Activated naive CD8-positive, alpha-beta T cell treated with anti-CD3 and anti-CD28 coated beads, Interleukin-2, amount 50 U/mL, for 24 hours (primary cell): ENCODE data around the gene GPR21.

Experiments
- ATAC-seq: fragments of 150-1000 bp; cut with Tn5 transposase; one replicate; pipeline ENCODE4 v1.10.0; 2021
- DNase-seq: peaks from one replicate; pipeline ENCODE4 v3.0.0; 2021
- H3K27ac Mint-ChIP-seq: one replicate; pipeline ENCODE4 v1.8.0; 2021; ENCODE audit warnings: mild to moderate bottlenecking, mixed read lengths
- H3K27me3 Mint-ChIP-seq: one replicate; pipeline ENCODE4 v1.8.0; 2021; ENCODE audit warnings: mixed read lengths
- H3K36me3 Mint-ChIP-seq: one replicate; pipeline ENCODE4 v1.8.0; 2021; ENCODE audit warnings: low read depth, mixed read lengths
- H3K4me1 Mint-ChIP-seq: one replicate; pipeline ENCODE4 v1.8.0; 2021; ENCODE audit warnings: mixed read lengths
- H3K4me3 Mint-ChIP-seq: one replicate; pipeline ENCODE4 v1.8.0; 2021; ENCODE audit warnings: mild to moderate bottlenecking, moderate library complexity, mixed read lengths
- H3K9me3 Mint-ChIP-seq: one replicate; pipeline ENCODE4 v1.8.0; 2021; ENCODE audit warnings: mixed read lengths

The GPR21 gene, protein sequence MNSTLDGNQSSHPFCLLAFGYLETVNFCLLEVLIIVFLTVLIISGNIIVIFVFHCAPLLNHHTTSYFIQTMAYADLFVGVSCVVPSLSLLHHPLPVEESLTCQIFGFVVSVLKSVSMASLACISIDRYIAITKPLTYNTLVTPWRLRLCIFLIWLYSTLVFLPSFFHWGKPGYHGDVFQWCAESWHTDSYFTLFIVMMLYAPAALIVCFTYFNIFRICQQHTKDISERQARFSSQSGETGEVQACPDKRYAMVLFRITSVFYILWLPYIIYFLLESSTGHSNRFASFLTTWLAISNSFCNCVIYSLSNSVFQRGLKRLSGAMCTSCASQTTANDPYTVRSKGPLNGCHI

GRCh38 chr9:123033352-123033751 is at the start of gene GPR21:
Gene GPR21, plus strand, starts transcription at chr9:123033667. Its CDS starts 900 bp downstream, at chr9:123034567.
- ATAC-seq (no peak), DNase-seq (no peak)
- H3K27me3 Mint-ChIP-seq, result no peaks in the 10 kb centered on the region
- H3K27ac Mint-ChIP-seq, result no peak within 1 kb of the TSS
- H3K4me1 Mint-ChIP-seq, result peaks cover 24% of the 10 kb centered on the region
- no peaks in the 10 kb centered on the region for H3K9me3 Mint-ChIP-seq
- H3K4me3 Mint-ChIP-seq, result no peak within 1 kb of the TSS
- H3K36me3 Mint-ChIP-seq, result peaks cover 11% of the 10 kb centered on the region

GRCh38 chr9:122986010-122986409 is 47.5 kb upstream of the GPR21 start:
- no peaks in the 10 kb centered on the region for H3K9me3 Mint-ChIP-seq
- H3K27me3 Mint-ChIP-seq, result no peaks in the 10 kb centered on the region
- no peaks in the 10 kb centered on the region for H3K4me1 Mint-ChIP-seq
- H3K36me3 Mint-ChIP-seq, result peaks cover 4% of the 10 kb centered on the region
- ATAC-seq (no peak), DNase-seq (no peak)
- no peak overlapping the region for H3K4me3 Mint-ChIP-seq
- H3K27ac Mint-ChIP-seq, result no peak overlapping the region

DNA sequence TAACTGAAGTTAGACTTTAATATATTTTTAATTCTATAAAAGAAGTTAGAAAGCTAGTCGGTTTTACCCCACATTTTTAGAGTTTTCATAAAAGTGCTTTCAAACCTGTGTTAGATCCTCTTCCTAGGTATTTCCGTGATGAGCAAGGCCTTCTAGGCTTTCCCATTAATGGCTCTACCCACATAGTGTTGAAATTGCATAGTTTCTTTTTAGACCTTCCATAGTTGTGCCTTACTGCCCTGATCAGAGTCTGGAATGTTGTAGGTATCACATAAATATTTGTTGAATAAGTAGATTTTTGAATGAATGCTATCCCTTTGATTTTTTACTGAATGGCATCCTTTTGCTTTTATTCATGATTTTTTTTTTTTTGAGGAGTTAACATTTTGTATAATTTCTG is 45.3 kb upstream of the GPR21 start:
- Mint-ChIP-seq H3K27me3 (no peaks in the 10 kb centered on the region), H3K4me1 (peaks cover 3% of the 10 kb centered on the region), H3K4me3 (no peak overlapping the region), H3K9me3 (no peaks in the 10 kb centered on the region), H3K27ac (no peak overlapping the region), H3K36me3 (peaks cover 4% of the 10 kb centered on the region)
- ATAC-seq, result no peak
- DNase-seq, result no peak

DNA sequence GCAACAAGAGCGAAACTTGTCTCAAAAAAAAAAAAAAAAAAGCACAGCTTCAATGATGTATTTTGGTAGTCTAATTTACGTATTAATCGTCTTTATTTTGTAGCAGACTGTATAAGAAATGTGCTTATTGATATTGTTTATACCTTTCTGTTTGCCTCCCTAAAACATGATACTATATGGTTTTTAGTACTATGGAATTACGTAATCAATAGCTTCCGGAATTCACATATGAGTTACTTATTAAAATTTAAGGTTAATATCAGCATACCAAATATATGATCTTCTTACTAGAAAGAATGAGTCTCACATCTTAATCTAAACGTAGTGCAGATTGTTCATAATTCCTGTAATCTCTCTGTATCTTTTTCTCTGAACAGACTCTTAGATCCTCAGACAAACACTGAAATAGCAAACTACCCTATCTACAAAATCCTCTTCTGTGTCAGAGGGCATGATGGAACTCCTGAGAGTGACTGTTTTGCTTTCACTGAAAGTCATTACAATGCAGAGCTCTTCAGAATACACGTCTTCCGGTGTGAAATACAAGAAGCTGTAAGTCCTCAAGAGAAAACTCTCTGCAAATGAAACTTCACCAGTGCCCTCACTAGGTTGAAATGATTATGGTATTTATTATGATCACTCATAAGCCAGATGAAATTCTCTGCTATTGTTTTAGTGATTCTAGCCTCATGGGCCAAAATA is 44.4 kb upstream of the GPR21 start:
- peaks cover 3% of the 10 kb centered on the region for H3K4me1 Mint-ChIP-seq
- H3K27me3 Mint-ChIP-seq, result no peaks in the 10 kb centered on the region
- peak overlapping the region; percentile 10 for H3K27ac Mint-ChIP-seq
- DNase-seq (no peak), ATAC-seq (peak; percentile 23)
- H3K36me3 Mint-ChIP-seq, result peaks cover 4% of the 10 kb centered on the region
- no peaks in the 10 kb centered on the region for H3K9me3 Mint-ChIP-seq
- no peak overlapping the region for H3K4me3 Mint-ChIP-seq

GRCh38 chr9:122991370-122991830 is 42.1 kb upstream of the GPR21 start:
- Mint-ChIP-seq H3K9me3 (no peaks in the 10 kb centered on the region), H3K27me3 (no peaks in the 10 kb centered on the region), H3K4me3 (no peak overlapping the region), H3K4me1 (peaks cover 3% of the 10 kb centered on the region), H3K36me3 (peaks cover 4% of the 10 kb centered on the region), H3K27ac (no peak overlapping the region)
- DNase-seq (peak; percentile 8), ATAC-seq (peak; percentile 94)

GRCh38 chr9:122996586-122996985 is 36.9 kb upstream of the GPR21 start:
- peaks cover 4% of the 10 kb centered on the region for H3K4me1 Mint-ChIP-seq
- no peaks in the 10 kb centered on the region for H3K9me3 Mint-ChIP-seq
- DNase-seq (no peak), ATAC-seq (no peak)
- no peak overlapping the region for H3K27ac Mint-ChIP-seq
- H3K27me3 Mint-ChIP-seq, result no peaks in the 10 kb centered on the region
- no peak overlapping the region for H3K4me3 Mint-ChIP-seq
- peaks cover 23% of the 10 kb centered on the region for H3K36me3 Mint-ChIP-seq

DNA sequence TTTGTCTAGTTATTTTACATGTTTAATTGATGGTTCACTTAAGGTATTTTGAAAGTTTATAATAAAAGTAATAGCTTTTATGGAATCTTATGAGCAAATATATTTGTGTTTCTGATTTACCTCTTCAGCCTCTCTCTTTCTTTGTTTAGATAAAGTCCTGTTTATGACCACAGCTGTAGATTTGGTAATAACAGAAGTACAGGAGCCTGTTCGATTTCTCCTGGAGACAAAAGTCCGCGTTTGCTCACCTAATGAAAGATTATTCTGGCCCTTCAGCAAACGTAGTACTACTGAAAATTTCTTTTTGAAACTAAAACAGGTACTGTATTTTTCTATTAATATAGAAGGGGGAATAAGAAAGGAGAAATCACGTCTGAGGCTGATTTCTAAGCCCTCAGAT is 35.0 kb upstream of the GPR21 start:
- Mint-ChIP-seq H3K27me3 (no peaks in the 10 kb centered on the region), H3K9me3 (no peaks in the 10 kb centered on the region), H3K36me3 (peaks cover 27% of the 10 kb centered on the region), H3K4me3 (no peak overlapping the region), H3K27ac (no peak overlapping the region), H3K4me1 (peaks cover 3% of the 10 kb centered on the region)
- DNase-seq (no peak), ATAC-seq (no peak)

- no peak for ATAC-seq
- DNase-seq, result no peak
- Mint-ChIP-seq H3K27ac (no peak overlapping the region), H3K9me3 (no peaks in the 10 kb centered on the region), H3K27me3 (no peaks in the 10 kb centered on the region), H3K36me3 (peaks cover 28% of the 10 kb centered on the region), H3K4me1 (peaks cover 3% of the 10 kb centered on the region), H3K4me3 (no peak overlapping the region)
Measured at GRCh38 chr9:123000371-123001068, 32.9 kb upstream of the GPR21 start.

DNA sequence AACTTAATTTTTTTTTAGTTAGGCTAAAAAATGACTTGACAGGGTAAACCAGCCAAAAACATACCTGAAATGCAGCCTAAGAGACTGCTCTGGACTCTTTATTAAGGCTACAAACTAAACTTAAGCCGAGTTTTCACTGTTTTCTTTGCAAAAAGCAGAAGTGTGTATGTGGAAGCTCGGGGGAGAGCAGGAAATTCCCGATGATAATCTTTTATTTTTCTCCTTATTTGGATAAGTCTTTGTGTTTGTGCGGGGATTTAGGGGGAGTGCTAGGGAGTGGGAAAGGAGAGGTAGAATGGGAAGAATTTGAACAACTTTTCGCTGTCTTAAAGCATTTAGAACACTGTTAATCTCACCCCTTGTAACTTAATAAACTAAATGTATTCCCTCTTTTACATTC is 30.7 kb upstream of the GPR21 start:
- ATAC-seq (no peak), DNase-seq (no peak)
- peaks cover 23% of the 10 kb centered on the region for H3K36me3 Mint-ChIP-seq
- no peaks in the 10 kb centered on the region for H3K27me3 Mint-ChIP-seq
- H3K4me1 Mint-ChIP-seq, result peaks cover 3% of the 10 kb centered on the region
- H3K4me3 Mint-ChIP-seq, result no peak overlapping the region
- no peak overlapping the region for H3K27ac Mint-ChIP-seq
- H3K9me3 Mint-ChIP-seq, result no peaks in the 10 kb centered on the region

GRCh38 chr9:123003466-123003865 is 30.0 kb upstream of the GPR21 start:
- Mint-ChIP-seq H3K36me3 (peaks cover 21% of the 10 kb centered on the region), H3K27ac (no peak overlapping the region), H3K27me3 (no peaks in the 10 kb centered on the region), H3K4me1 (peaks cover 3% of the 10 kb centered on the region), H3K9me3 (no peaks in the 10 kb centered on the region), H3K4me3 (no peak overlapping the region)
- no peak for DNase-seq
- ATAC-seq, result no peak

DNA sequence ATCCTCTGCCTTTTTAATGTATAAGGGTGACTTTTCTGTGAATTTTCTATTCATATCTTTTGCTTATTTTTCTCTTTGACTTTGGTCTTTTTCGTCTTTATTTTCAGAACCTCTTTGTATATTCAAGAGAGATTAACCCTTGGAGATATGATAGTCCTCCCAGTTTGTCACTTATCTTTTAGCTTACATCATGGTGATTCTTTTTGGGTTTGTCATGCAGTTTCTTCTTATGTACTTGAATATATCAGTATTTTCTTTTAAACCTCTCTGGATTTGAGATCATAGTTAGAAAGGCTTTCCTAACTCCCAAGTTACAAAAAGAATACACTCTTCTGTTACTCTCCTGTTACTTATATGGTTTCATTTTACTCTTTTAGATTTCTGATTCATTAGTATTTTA is 27.5 kb upstream of the GPR21 start:
- Mint-ChIP-seq H3K4me1 (no peaks in the 10 kb centered on the region), H3K4me3 (no peak overlapping the region), H3K27me3 (no peaks in the 10 kb centered on the region), H3K9me3 (no peaks in the 10 kb centered on the region), H3K36me3 (peaks cover 10% of the 10 kb centered on the region), H3K27ac (no peak overlapping the region)
- no peak for DNase-seq
- no peak for ATAC-seq

- no peaks in the 10 kb centered on the region for H3K27me3 Mint-ChIP-seq
- H3K27ac Mint-ChIP-seq, result no peak overlapping the region
- no peaks in the 10 kb centered on the region for H3K4me1 Mint-ChIP-seq
- DNase-seq (no peak), ATAC-seq (no peak)
- no peak overlapping the region for H3K4me3 Mint-ChIP-seq
- peaks cover 16% of the 10 kb centered on the region for H3K36me3 Mint-ChIP-seq
- H3K9me3 Mint-ChIP-seq, result no peaks in the 10 kb centered on the region
Measured at GRCh38 chr9:123007269-123007668, 26.2 kb upstream of the GPR21 start.

DNA sequence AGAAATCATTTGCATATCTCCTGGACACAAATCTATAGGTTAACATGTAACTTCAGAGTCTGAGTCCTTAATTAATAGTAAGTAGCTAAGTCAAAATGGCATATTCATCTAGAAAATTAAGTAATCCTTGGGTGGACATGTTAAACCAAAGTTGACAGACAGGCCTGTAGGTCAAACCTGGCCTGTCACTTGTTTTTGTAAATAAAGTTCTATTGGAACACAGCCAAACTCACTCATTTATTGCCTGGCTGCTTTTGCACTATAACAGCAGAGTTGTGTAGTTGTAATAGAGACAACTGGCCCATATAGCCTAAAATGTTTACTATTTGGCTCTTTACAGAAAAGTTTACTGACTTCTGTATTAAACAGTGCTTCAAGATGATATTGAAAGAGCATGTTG is 24.6 kb upstream of the GPR21 start:
- Mint-ChIP-seq H3K36me3 (peaks cover 27% of the 10 kb centered on the region), H3K27me3 (no peaks in the 10 kb centered on the region), H3K27ac (no peak overlapping the region), H3K4me3 (no peak overlapping the region), H3K9me3 (peaks cover 4% of the 10 kb centered on the region), H3K4me1 (no peaks in the 10 kb centered on the region)
- DNase-seq (no peak), ATAC-seq (no peak)

- H3K9me3 Mint-ChIP-seq, result peaks cover 13% of the 10 kb centered on the region
- H3K4me3 Mint-ChIP-seq, result no peak overlapping the region
- H3K27me3 Mint-ChIP-seq, result no peaks in the 10 kb centered on the region
- no peak overlapping the region for H3K27ac Mint-ChIP-seq
- peaks cover 46% of the 10 kb centered on the region for H3K36me3 Mint-ChIP-seq
- no peaks in the 10 kb centered on the region for H3K4me1 Mint-ChIP-seq
- ATAC-seq, result no peak
- no peak for DNase-seq
Measured at GRCh38 chr9:123011380-123011779, 22.1 kb upstream of the GPR21 start.
